ENCODE results near the gene TGOLN2.

Gene TGOLN2

GRCh38 chr2:85308896-85309555 is 18.8 kb downstream of the TGOLN2 start:
- no peak for DNase-seq

GRCh38 chr2:85308201-85308600 is 19.6 kb downstream of the TGOLN2 start:
- DNase-seq: no peak

DNA sequence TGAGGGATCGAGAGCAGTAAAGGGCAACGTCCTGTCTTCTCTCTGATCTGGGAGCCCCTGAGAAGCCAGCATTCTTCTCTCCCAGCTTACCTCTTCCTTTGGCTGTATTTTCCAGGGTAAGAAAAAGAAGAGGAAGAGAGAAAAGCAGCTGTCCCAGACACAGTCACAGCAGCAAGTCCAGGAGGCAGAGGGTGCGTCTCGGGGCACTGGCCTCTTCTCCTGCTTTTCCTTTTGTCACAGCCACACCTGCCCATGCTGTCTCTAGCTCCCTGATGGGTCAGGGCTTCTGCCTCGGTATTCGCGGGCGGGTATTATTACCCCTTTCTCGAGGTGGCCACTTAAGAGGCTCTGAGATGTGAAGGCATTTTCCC is 20.3 kb downstream of the TGOLN2 start:
- no peak for DNase-seq

DNA sequence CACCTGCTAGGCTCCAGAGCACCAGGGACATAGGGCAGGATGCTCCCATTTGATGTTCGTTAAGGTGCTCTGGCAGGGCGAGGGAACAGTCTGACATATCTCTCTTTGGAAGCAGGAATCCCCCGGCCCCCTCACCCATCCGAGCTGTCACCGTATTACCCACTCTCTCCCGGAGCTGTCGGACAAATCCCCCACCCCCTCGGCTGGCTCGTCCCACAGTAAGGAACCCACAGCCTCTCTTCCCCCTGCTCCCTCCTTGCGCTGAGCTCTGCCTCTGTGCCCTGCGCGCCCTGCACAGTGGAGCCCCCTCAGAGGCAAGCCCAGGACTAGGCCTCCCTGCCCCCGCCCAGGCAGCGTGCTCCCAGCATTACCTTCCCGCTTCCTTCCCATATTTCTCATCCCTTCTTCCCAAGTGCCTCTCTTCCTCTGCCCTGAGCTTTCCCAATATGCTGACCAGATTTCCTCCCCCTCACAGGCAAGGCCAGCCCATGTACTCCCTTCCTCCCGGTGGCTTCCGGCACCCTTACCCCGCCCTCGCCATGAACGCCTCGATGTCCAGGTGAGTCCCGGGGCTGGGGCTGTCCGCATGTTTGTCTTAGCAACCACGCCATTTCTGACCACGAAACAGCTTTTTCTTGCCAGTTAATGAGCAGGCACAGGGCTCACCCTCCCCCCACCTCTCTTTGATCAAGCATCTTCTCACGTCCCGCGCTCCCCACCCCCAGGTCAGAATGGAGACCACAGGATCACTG is 23.8 kb downstream of the TGOLN2 start:
- no peak for DNase-seq

GRCh38 chr2:85302121-85302520 is 25.7 kb downstream of the TGOLN2 start:
- no peak for DNase-seq

DNA sequence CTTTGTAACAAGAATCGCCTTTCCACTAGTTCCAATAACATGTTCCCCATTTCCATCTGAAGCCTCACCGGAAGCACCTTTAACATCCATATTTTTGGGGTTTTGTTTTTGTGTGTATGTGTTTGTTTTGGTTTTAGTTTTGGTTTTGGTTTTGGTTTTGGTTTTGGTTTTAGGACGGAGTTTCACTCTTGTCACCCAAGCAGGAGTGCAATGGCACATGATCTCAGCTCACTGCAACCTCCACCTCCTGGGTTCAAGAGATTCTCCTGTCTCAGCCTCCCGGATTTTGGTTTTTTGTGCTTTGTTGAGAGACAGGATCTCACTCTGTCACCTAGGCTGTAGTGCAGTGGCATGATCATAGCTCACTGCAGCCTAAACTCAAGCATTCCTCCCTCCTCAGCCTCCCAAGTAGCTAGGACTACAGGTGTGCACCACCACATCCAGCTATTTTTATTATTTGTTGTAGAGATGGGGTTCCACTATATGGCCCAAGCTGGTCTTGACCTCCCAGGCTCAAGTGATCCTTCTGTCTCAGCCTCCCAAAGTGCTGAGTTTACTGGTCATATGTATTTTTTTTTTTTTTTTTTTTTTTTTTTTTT is 36.3 kb downstream of the TGOLN2 start:
- DNase-seq: no peak

DNA sequence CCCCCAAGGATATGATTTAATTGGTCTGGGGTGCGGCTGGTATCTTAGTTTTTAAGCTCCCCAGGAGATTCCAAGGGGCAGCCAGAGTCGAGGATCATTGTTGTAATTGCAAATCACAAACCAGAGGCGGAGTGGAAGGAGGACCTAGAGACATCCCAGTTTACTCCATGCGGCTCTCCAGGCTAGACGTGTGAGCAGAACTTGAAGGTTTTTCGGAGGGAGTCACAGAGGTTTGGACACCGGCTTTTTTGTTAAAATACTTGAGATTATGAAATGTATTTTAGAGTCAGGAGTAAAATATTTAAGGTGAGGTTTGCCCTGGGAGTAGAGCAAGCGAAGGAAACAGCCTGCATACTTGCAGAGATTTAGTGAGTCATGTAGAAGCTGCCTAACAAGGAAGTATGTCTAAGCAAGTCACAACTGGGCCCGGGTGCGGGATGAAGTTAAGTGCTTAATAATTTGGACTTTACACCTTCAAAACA is 39.5 kb downstream of the TGOLN2 start:
- no peak for DNase-seq

DNA sequence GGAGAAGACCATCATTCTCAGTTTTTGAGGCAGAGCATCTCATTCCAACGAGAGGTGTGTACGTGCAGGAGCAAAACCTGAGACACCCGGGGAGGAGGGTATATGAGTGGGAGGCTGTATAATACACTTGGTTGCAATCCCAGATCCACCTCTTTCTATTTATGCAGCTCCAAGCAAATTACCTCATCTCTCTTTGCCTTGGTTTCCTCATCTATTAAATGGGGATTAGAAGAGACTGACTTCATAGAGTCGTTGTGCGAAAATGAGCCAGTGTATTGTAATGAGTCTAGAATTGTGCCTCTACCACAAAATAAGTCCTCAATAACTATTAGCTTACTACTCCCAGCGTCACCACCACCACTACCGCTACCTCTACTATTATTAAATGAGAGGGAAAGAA is 40.1 kb downstream of the TGOLN2 start:
- DNase-seq: no peak

DNA sequence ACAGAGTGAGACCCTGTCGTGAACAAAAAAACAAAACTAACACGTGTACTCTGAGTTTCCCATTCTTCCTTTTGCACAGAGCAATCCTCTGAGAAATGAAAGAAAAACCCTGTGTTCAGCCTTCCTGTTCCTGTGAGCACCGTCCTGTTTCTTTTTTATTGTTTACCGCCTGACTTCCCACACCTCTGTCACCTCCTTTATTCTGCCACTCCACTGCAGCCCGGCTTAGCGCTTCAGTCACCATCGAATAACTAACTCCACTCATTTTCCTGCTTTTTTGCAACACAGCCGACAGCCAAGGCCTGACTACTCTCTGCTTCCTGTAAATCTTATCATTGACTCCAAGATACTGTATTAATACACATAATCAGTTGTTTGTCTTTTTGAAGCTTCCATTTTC is 40.9 kb downstream of the TGOLN2 start:
- DNase-seq: no peak

GRCh38 chr2:85283641-85284040 is 44.1 kb downstream of the TGOLN2 start:
- no peak for DNase-seq

DNA sequence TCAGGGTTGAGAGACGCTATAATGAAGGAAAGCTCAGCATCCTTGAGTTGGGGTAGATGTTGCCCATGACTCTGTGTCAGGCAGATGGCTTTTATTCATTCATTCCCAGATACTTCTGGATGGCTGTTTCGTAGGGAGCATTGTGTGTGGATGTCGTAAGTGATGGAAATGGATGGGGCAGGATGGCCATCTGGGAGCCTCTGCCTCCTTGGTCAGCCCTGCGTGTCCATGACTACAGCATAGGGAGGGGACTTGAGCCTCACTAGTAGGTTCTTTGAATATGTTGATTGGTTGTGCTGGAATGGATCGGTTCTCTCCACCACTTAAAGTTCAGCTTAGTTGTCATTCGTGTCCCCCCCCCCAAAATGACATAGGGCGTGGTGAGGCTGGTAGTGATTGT is 44.9 kb downstream of the TGOLN2 start:
- no peak for DNase-seq

GRCh38 chr2:85281553-85281952 is 46.2 kb downstream of the TGOLN2 start:
- no peak for DNase-seq

GRCh38 chr2:85278361-85278760 is 49.4 kb downstream of the TGOLN2 start:
- DNase-seq: no peak

DNA sequence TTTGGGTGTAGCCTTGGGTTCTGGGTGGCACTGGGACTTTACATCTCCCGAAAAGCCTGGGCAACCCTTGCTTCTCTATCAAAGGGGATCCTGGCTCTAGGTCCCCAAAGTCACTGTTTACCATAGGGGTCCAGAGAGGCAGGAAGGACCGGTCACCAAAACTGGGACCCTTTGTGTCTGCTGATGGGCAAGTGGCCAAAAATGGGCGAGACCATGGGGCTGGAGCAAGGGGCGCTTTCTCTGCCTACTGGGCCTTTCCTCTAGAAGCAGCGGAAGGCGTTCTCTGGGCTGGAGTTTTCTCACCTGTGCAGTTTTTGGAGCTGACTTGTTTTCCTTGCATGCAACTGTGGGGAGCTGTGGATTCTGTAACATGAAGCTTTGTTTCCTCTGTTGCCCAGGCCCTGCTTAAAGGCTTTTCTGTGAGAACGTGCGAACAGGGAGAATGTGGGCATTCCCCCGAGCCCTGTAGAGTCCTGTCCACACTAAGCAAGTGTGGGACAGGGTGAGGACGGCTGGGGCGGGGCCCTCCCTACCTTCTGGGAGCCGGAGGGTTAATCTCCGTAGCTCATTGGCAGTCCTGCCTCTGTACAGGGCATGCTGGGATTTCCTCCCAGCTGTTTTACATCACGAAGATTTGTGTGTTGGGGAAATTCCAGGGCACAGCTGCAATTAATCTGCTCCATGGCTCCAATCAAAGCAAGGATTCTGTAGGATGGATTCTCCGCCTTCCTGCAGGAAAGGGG is 50.2 kb downstream of the TGOLN2 start:
- no peak for DNase-seq

DNA sequence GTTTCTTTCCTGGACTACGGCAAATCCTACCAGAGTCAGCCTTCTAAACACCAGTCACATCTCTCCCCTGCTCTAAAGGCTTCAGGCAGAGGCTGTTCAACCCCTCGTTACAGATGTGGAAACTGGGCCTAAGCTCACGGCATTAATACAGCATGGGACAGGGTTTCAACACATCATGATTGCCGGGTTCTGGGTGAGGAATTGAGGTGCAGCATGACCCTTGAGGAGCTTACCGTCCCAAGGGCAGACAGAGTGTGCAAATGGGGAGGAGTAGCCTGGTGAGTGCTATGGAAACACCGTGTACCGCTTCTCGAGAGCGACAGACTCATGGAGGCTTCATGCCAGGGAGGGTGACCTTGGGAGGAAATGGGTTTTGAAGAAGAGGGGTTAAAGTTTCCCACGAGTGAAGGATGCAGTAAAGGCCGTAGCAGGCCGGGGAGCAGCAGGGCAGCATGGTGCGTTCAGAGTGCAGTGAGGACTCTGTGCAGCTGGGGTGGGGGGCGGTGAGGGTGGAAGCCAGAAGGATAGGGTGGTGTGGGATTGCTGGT is 51.1 kb downstream of the TGOLN2 start:
- DNase-seq: no peak

DNA sequence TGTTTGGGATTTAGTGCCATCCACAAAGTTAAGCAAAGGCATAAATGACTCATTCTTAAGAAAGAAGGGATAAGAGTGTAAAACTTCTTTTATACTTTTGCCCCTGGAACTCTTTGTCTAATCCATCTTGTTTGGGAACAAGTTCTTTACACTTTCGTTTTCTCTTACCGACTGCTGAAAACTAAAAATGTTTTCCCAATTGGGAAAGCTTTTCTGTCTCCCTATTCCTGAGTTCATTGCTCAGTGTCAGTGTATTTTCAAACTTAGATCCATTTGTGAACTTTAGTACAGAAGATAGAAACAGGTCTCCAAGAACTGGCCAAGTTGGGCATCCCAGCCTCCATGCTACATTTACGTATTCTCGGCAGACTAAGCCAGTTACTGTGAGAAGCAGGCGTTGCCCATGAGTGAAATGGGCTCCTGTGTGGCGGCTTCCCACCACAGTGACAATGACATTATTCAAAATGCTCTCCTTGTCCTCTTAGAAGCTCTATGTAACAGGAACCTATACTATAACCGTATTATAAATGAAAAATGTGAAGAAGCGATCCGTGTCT is 51.7 kb downstream of the TGOLN2 start:
- no peak for DNase-seq

DNA sequence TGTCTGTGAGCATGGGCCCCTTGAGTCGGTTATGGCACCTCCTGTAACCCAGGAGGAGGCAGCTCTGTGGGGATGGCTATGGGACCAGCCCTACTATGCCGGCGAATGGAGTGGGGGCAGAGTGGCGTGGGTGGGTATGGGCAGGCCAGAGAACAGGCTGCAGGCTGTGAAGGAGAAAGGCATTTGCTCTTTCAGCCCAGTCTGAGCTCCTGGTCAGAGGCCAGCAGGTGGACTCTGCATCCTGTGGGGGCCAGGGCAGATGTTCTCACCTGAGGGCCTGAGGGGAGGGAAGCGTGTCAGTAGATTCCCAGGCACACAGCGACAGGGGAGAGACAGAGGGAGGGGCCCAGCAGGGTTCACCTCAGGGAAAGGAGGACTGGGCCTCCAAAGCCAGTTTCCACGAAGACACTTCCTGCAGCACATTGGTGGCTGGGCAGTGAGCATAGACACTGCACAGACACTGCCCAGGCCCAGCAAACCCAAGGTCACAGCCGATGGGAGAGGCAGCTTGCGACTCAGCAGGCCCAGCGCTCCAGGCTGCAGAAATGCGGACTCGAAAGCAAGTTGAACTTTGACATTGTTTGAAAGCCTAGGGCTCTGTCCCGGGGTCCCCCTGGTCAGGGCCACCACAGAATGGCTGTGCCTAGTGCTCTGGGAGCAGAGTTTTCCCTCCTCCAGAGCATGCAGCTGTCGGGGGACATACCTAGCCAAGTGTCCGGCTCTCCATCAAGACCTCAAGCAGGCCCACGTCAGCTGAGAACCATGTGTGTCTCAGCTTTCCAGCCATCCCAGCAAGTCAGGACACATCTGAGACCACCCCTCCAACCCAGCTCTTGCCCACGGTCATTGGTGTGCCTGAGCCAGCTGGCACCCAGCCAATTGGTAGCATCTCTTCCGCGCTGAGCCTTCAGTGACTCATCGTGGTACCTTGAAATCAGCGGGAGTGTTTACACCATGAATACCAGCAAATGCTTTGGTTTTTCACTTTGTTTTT is 53.8 kb downstream of the TGOLN2 start:
- DNase-seq: no peak

DNA sequence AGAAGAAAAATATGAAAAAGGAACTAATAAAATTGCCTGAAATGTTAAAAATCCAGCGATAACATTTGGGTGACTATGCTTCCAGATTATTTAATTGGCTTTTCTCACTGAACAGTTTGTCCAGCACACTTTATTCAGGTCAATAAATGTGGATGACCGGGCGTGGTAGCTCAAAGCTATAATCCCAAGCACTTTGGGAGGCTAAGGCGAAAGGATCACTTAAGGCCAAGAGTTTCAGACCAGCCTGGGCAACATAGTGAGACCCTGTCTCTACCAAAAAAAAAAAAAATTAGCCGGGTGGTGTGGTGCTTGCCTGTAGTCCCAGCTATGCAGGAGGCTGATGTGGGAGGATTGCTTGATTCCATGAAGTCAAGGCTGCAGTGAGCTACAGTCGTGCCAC is 55.4 kb downstream of the TGOLN2 start:
- no peak for DNase-seq

DNA sequence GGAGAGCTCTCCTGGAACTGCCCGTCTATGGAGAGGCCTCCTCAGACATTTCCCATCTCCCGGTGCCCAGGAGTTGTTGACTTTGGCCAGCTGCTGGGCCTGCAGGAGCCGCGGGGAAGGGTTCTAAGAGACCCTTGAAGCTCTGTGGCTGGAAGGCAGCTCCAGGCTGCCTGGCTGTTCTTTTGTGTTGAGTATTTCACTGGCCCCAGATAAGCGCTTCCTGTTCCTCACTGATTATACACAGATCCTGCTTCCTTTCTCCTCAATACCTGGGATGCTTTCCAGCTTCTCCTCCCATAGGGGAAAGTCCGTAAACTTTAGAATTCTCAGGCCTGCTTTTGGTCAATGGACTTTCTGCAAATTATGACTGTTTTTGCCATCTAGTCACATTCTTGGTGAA is 57.8 kb downstream of the TGOLN2 start:
- DNase-seq: no peak
